ENCODE measurements around the gene RSPH1.
A peak's percentile ranks its signal among the peaks of the same experiment; 100 is the strongest.

RSPH1 gene

DNA sequence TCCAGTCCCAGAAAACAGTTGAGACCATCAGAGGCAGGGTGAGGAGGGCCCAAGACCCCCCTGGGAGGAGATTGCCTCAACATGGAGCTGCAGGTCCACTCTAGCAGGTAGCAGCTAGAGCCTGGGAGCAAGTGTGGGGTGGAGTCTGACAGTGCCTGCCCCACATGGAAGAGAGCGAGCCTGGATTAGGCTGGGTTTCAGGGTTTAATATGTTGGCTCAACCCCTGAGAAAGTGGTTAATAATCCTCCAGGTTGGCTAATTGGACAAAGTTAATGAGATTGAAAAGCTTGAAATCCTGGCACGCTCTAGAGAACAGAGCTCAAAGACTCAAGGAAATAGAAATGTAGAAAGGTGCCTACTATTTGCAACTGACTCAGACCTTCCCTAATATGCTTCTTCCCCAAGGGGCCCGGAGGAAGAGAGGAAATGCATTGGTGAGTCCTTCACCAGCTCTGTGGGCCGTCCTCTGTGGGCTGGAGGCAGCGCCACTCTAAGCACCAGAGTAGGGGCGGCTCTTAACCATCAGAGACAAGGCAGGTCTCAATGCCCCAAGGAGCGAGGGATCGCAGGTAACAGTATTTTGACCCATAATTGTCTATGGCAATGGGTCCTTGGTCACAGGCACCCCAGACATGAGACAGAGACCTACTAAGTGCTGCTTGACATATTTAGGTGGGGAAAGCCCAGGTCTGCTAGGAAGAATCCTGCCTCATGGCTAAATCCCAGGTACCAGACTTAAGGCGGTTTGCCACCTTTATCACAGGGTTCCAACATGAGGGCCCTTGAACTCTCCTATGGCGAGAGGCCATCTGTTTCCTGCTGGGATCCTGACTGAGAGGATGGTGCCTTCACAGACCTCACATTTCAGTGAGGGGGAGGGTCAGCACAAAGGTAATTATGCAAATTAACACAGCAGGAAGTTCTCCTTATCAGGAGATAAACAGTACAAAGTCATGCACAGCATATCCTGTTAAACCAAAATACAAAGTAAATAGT, 33.8 kb downstream of the RSPH1 start:
- peak; percentile 98 for DNase-seq

DNA sequence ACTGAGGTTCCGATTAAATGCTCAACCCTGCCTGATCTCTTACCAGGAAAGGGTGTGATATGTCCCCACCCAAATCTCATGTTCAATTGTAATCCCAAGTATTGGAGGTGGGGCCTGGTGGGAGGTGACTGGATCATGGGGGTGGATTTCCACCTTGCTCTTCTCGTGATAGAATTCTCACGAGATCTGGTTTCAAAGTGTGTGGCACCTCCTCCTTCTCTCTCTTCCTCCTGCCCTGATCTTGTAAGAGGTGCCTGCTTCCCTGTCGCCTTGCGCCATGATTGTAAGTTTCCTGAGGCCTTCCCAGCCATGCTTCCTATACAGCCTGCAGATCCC, 34.9 kb downstream of the RSPH1 start:
- DNase-seq: peak; percentile 66

DNA sequence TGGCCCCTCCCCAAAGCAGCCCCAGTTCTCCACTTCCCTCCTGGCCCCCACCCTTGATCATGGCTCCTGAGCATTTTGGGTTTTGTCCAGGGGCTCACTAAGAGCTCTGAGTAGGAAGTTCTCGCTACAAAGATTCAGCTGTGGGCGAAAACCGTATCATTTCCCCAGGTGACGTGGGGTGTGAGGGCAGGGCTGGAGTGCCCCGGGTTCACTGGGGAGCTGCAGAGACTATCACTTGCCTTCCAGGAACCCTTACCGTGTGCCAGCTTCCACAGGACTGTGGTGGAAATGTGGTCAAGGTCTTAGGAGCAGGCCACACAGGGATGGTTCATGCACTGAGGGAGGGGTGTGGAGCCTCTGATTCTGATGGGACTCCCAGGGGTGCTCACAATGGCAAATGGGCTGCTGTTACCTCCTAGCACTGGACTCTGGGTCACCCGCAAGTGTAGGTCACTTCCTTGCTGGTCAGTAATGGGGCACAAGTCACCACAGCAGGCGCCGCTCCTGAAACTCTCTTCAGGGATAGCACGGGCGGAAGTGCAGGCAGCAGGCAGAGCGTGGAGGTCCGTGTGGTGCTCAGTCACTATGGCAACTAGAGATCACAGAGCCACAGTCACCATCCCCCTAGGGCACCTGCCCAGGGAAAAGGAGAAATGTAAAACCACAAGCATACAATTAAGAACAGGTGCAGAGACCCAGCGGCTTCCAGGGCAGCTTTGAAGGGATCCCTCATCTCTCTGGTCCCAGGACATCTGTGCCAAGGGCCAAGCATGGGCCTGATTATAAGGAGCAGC, 35.4 kb downstream of the RSPH1 start:
- DNase-seq: peak; percentile 66

DNA sequence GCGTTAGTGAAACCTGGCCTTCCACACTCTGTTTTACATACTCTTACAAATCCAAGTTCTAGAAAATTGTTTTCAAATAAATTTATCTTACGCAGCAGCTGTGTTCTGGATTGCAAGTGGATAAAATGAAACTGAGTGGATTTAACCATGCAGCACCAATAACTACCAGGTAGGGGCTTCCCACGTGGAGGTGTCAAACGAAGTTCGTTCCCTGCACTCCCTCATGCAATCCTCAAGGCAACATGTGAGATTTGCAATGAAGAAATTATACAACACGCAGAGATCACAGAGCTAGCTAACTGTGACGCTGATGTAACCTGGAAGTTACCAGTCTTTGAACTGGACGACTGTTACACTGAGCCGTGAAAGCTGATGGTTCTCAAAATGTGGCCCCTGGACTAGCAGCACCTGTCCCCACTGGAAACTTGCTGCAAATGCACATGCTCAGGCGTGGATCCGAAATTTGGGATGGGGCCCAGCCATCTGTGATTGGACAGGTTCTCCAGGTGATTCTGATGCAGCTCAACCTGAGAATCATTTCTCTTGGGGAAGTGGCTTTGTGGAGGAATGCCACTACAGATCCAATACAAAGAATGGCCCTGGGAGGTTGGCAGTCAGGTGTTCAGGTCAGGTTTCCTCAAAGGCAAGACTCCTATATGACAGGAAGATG, 36.3 kb downstream of the RSPH1 start:
- no peak for DNase-seq

DNA sequence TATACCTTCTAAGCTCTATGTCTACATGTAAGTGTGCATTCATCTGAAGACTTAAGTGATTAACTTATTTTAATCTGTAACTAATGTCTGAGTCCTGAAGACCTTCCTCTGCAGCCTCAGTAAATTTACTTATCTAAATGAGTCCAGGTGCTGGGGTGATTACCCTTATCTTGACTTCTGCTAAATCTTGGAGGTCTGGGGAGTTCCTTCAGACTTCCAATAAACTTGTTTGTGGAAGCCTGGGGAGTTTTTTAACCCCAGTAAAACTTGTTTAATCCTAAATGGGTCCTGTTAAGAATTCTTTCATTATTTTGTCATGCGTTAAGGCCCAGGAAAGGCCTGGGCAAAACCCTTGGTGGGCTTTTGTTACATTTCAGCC, 37.0 kb downstream of the RSPH1 start:
- DNase-seq: peak; percentile 90

DNA sequence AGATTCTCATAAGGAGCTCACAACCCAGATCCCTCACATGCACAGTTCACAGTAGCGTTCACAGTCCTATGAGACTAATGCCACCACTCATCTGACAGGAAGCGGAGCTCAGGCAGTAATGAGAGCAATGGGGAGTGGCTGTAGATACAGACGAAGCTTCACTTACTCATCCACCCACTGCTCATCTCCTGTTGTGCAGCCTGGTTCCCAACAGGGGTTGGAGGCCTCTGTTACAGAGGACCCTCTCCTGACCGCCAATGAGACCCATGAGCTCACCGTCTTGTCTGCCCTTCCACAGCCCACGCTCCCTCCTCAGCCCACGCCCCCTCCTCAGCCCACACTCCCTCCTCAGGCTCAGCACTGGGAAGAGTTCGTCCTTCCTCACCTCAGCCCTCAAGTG, 39.6 kb downstream of the RSPH1 start:
- peak; percentile 62 for DNase-seq

- DNase-seq: no peak
Observed at GRCh38 chr21:42455754-42456440, 40.1 kb downstream of the RSPH1 start.

- DNase-seq: peak; percentile 80
Observed at GRCh38 chr21:42455196-42455595, 40.8 kb downstream of the RSPH1 start.

GRCh38 chr21:42454786-42455185, 41.2 kb downstream of the RSPH1 start:
- DNase-seq: peak; percentile 52

GRCh38 chr21:42453986-42454570, 41.9 kb downstream of the RSPH1 start:
- no peak for DNase-seq

- DNase-seq: peak; percentile 38
Observed at GRCh38 chr21:42453224-42453985, 42.6 kb downstream of the RSPH1 start.

GRCh38 chr21:42452401-42453223, 43.4 kb downstream of the RSPH1 start:
- peak; percentile 33 for DNase-seq

GRCh38 chr21:42451941-42452340, 44.1 kb downstream of the RSPH1 start:
- DNase-seq: no peak

- no peak for DNase-seq
Observed at GRCh38 chr21:42448686-42449085, 47.3 kb downstream of the RSPH1 start.

GRCh38 chr21:42447732-42448131, 48.3 kb downstream of the RSPH1 start:
- no peak for DNase-seq

GRCh38 chr21:42447182-42447581, 48.8 kb downstream of the RSPH1 start:
- DNase-seq: no peak

DNA sequence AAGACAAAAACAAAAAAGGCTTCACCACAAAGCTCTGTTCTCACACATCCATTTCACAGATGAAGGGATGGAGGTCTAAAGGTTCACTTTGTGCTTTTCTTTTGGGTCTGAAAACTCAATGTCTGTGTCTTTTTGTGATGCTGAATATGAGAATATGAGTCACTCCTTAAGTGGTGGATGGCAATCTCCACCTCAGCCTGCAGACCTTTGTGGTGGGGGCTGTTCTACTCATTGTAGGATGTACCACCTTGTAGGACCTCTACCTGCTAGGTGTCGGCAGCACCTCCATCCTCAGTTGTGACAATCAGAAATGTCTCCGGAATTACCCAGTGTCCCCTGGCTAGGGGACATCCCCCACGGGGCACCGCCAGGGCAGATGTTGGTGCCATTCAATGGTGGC, 49.5 kb downstream of the RSPH1 start:
- DNase-seq: no peak

GRCh38 chr21:42445311-42445710, 50.7 kb downstream of the RSPH1 start:
- DNase-seq: no peak

DNA sequence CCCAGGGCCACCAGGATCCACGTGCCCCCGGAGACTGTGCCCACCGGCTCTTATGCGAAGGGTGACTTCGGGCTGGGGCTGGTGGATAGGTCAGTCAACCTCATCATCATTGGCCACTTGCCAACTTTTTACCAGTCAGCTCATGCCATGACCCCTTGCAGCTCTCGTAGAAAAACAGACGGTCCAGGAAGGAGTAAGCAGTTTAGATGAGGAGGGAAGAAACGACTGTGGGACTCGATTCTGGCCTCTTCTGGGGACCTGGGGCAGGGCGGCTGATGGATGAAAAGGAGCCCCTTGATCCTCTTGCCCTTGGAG, 51.3 kb downstream of the RSPH1 start:
- DNase-seq: no peak

DNA sequence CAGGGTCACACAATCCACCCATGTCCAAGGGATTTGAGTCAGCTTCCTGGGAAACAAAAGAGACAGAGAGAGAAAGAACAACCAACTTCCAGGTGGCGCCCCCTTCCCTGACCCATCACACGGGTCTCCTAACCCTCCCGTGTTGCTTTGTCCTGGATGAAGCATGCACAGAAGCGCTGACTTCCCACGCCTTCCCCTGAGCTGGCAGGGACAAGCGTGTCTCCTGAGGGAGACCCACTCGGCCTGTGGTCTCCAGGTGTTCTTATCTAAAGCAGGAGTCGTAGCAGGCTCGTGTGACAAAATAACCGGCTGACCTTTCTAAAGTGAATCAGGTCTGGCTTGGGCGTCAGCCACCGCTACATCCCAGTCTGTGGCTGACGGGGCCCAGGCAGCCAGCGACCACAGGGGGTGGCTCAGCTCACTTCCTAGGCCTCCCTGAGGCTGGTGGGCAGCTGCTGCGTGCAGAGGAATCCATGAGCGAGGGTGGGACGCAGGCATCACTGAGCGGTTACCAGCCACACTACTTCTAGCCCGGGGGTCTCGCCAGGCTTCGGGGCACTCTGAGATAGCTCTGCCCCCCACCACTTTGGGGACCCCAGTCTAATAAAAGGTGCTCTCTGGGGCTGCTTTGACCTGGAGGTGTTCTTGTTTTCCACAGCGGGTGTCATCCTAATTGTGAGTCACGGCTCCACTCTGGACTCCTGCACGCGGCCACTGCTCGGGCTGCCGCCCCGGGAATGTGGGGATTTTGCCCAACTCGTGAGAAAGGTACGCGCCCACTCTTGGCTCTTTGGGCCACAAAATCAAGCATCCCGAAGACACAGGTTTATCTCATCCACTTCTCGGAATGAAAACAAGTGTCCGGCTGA, 51.9 kb downstream of the RSPH1 start:
- no peak for DNase-seq
